A549 (cell line): ENCODE results near the gene QKI. TPM values are rescaled to one million over a fixed set of nuclear protein-coding genes. Genes with fewer than 3 reads are reported as not detected.

Experiments used
- ATAC-seq, 2 experiments: fragments of 200-7000 bp in 1 of 2; fragments of >200 bp in 1 of 2; cut with Nextera tagmentation in 1 of 2; cut with Tn5 transposase in 1 of 2; 3 replicates each; pipeline versions ENCODE4 v1.8.0 to v1.9.1; 2018 to 2020; ENCODE audit warnings: mild to moderate bottlenecking in 1 of 2, moderate library complexity in 1 of 2
- CTCF ChIA-PET: fragments of 300-600 bp; sonication (Branson Sonifier 250); formaldehyde crosslinking; extraction: SDS; loops from one replicate; lab custom pipeline; 2021; ENCODE audit warnings: antibody characterized with exemption, inconsistent platforms; lab: Yijun Ruan, JAX
- POLR2A ChIA-PET: fragments of 350-600 bp; formaldehyde crosslinking; extraction: SDS; loops from one replicate; lab custom pipeline; 2021; ENCODE audit warnings: antibody characterized with exemption, inconsistent platforms; lab: Yijun Ruan, JAX
- DNase-seq, 2 experiments: peaks; one replicate each; pipeline versions ENCODE4 v3.0.0 to v3.0.0-alpha.2; 2011 to 2016; ENCODE audit warnings: low read depth in 1 of 2, low spot score in 1 of 2
- FAIRE-seq: peaks from 2 replicates; lab custom pipeline; 2011; peaks lifted over from hg19 to GRCh38; lab: Jason Lieb, UNC
- H3K27ac ChIP-seq, 2 experiments: fragments of >200 bp; sonication (Bioruptor Twin); formaldehyde crosslinking; 3 replicates each; pipeline ENCODE4 v1.5.1; 2016 to 2017
- H3K4me1 ChIP-seq: fragments of >200 bp; sonication (Bioruptor Twin); formaldehyde crosslinking; 3 replicates; pipeline ENCODE4 v1.6.1; 2016
- H3K4me2 ChIP-seq: fragments of >200 bp; sonication (Bioruptor Twin); formaldehyde crosslinking; 3 replicates; pipeline ENCODE4 v1.6.1; 2016
- H3K4me3 ChIP-seq: fragments of >200 bp; sonication (Bioruptor Twin); formaldehyde crosslinking; 3 replicates; pipeline ENCODE4 v1.5.1; 2016
- H3K9me3 ChIP-seq: fragments of >200 bp; sonication (Bioruptor Twin); formaldehyde crosslinking; 3 replicates; pipeline ENCODE4 v1.6.1; 2016
- BCL3 ChIP-seq: fragments of >200 bp; sonication (Bioruptor Twin); formaldehyde crosslinking; IDR thresholded peaks from 3 replicates; pipeline ENCODE4 v1.6.1; 2016
- BHLHE40 ChIP-seq: IDR thresholded peaks from 2 replicates; pipeline ENCODE4 v1.6.1; 2012; ENCODE audit warnings: low read depth, low read length, inconsistent platforms
- CBX2 ChIP-seq: fragments of 200-600 bp; sonication (generic); IDR thresholded peaks from 2 replicates; pipeline ENCODE4 v1.6.1; 2016; ENCODE audit warnings: low read depth, mild to moderate bottlenecking, borderline replicate concordance
- CEBPB ChIP-seq, 2 experiments: fragments of >200 bp in 1 of 2; sonication (Bioruptor Twin) in 1 of 2; formaldehyde crosslinking in 1 of 2; IDR thresholded peaks; 2 replicates each; pipeline ENCODE4 v1.6.1; 2012 to 2016
- CHD2 ChIP-seq: fragments of 150-350 bp; IDR thresholded peaks from 2 replicates; pipeline ENCODE4 v1.6.1; 2014; ENCODE audit warnings: low read length; ENCODE audit not compliant: partially characterized antibody
- CHD4 ChIP-seq: fragments of 200-600 bp; sonication (generic); IDR thresholded peaks from 2 replicates; pipeline ENCODE4 v1.6.1; 2016; ENCODE audit warnings: antibody characterized with exemption, mild to moderate bottlenecking, borderline replicate concordance
- E2F6 ChIP-seq: IDR thresholded peaks from 2 replicates; pipeline ENCODE4 v1.6.1; 2012; ENCODE audit warnings: low read depth, borderline replicate concordance
- EP300 ChIP-seq, 2 experiments: fragments of >200 bp; sonication (Bioruptor Twin); formaldehyde crosslinking; IDR thresholded peaks; 2 replicates in 1 of 2; 3 replicates in 1 of 2; pipeline ENCODE4 v1.6.1; 2016 to 2017
- FOSB ChIP-seq: fragments of 250-450 bp; sonication (Bioruptor Pico); IDR thresholded peaks from 2 replicates; pipeline ENCODE4 v1.5.0; 2020; ENCODE audit warnings: mild to moderate bottlenecking, moderate library complexity
- HES2 ChIP-seq: fragments of >200 bp; sonication (Bioruptor Twin); formaldehyde crosslinking; IDR thresholded peaks from 2 replicates; pipeline ENCODE4 v1.6.1; 2016
- PHF8 ChIP-seq: fragments of 200-600 bp; sonication (generic); IDR thresholded peaks from 2 replicates; pipeline ENCODE4 v1.6.1; 2016; ENCODE audit warnings: low read depth, mild to moderate bottlenecking, antibody characterized with exemption, moderate library complexity, borderline replicate concordance
- POLR2A ChIP-seq: IDR thresholded peaks from 2 replicates; pipeline ENCODE4 v1.6.1; 2012; ENCODE audit warnings: mild to moderate bottlenecking, low read length
- RARB ChIP-seq: fragments of 250-450 bp; sonication (Bioruptor Pico); IDR thresholded peaks from 2 replicates; pipeline ENCODE4 v1.8.0; 2021; ENCODE audit warnings: mild to moderate bottlenecking, moderate library complexity
- REST ChIP-seq: fragments of 200-600 bp; sonication (generic); IDR thresholded peaks from 2 replicates; pipeline ENCODE4 v1.6.1; 2016; ENCODE audit warnings: antibody characterized with exemption, mild to moderate bottlenecking, moderate library complexity
- SMC3 ChIP-seq: fragments of >200 bp; sonication (Bioruptor Twin); formaldehyde crosslinking; IDR thresholded peaks from 3 replicates; pipeline ENCODE4 v1.6.1; 2018; ENCODE audit warnings: inconsistent platforms
- SREBF2 ChIP-seq: fragments of 450-650 bp; IDR thresholded peaks from 2 replicates; pipeline ENCODE4 v1.6.1; 2014; ENCODE audit warnings: mild to moderate bottlenecking, moderate library complexity
- TFCP2L1 ChIP-seq: fragments of 250-450 bp; sonication (Bioruptor Pico); IDR thresholded peaks from 2 replicates; pipeline ENCODE4 v1.5.0; 2021; ENCODE audit warnings: mild to moderate bottlenecking
- ZFP36 ChIP-seq: fragments of 450-650 bp; IDR thresholded peaks from 2 replicates; pipeline ENCODE4 v1.6.1; 2014; ENCODE audit warnings: borderline replicate concordance; ENCODE audit not compliant: partially characterized antibody
- WGBS: methylation state at CpG from one replicate; pipeline ENCODE4 v1.1.6; 2017; ENCODE audit errors: missing lambda C conversion rate; 5-methylcytosine and 5-hydroxymethylcytosine counted together
- polyA plus RNA-seq, 4 experiments: library from polyadenylated mRNA; depleted of rRNA in 3 of 4; stranded (reverse); fragments of >200 nt; fragmentation: RNase III in 1 of 4; extraction: RNeasy Plus Mini Kit Qiagen cat#74134 plus additional on column Dnase treatment in 1 of 4; gene quantifications; 2 replicates in 3 of 4; 3 replicates in 1 of 4; pipeline ENCODE4 v1.2.3, GENCODE V29; 2011 to 2017

The QKI gene
- polyA plus RNA-seq, 2 of the 4 experiments (the other 2 are of a cell fraction) = 71.9 to 98.2 TPM

GRCh38 chr6:163389354-163389753 is 25.2 kb upstream of the QKI start (continued):
- no peak for TF ChIP-seq BCL3
- TF ChIP-seq REST = no peak
- no peak for TF ChIP-seq SREBF2
- no peak for TF ChIP-seq CHD4

- ATAC-seq = no peak
- no peak overlapping the region for H3K27ac ChIP-seq
- H3K4me2 ChIP-seq = no peak overlapping the region
- peaks cover 15% of the 10 kb centered on the region; the same call in 2 of the 3 replicates for H3K4me1 ChIP-seq
- WGBS = 83% methylated on average over 1 of the region's 1 CpG
- no peak overlapping the region for H3K4me3 ChIP-seq
- CTCF ChIA-PET = interaction anchor here (1.0 kb wide), 1 partner anchor 12 kb away, joined by 3 read pairs; no protein-coding TSS in a partner anchor
- H3K9me3 ChIP-seq = no peaks in the 10 kb centered on the region
- DNase-seq = no peak
- FAIRE-seq = no peak
- POLR2A ChIA-PET = no interaction called here
- TF ChIP-seq SMC3 (no peak), EP300 (IDR thresholded peaks at IDR 0.05) (no peak)
Measured at GRCh38 chr6:163390770-163391169, 23.7 kb upstream of the QKI start.

- TF ChIP-seq PHF8 = no peak
- no peak for TF ChIP-seq POLR2A
- TF ChIP-seq CEBPB (IDR thresholded peaks at IDR 0.05) = no peak
- no peak for TF ChIP-seq CHD2
- no peak for TF ChIP-seq HES2
- no peak for TF ChIP-seq RARB
- no peak for TF ChIP-seq FOSB (CRISPR knock-in tag)
- TF ChIP-seq SMC3 = no peak
- TF ChIP-seq ZFP36 = no peak
- TF ChIP-seq BCL3 = no peak
- no peak for TF ChIP-seq CBX2
- TF ChIP-seq E2F6 = no peak
- no peak for TF ChIP-seq TFCP2L1 (CRISPR knock-in tag)
- TF ChIP-seq BHLHE40 = no peak
- POLR2A ChIA-PET = no interaction called here
- no peak for DNase-seq
- H3K9me3 ChIP-seq = no peaks in the 10 kb centered on the region
- no peak for FAIRE-seq
- 68% methylated on average over 2 of the region's 2 CpGs for WGBS
- no peak for ATAC-seq
- H3K4me3 ChIP-seq = no peak overlapping the region
- H3K27ac ChIP-seq = no peak overlapping the region
- CTCF ChIA-PET = interaction anchor here (0.6 to 1.0 kb wide), 2 partner anchors 11 to 210 kb away, joined by 3 read pairs; no protein-coding TSS in a partner anchor
- H3K4me2 ChIP-seq = peak overlapping the region; percentile 46; the same call in 1 of the 3 replicates
- H3K4me1 ChIP-seq = peaks cover 15% of the 10 kb centered on the region; the same call in 2 of the 3 replicates
Measured at GRCh38 chr6:163391985-163392384, 22.5 kb upstream of the QKI start.
